GM19023 (cell line): ENCODE results near the gene PHLDA1.

Experiments used
- ATAC-seq: cut with Tn5 transposase; IDR thresholded peaks from one replicate; pipeline ENCODE4 v1.9.1; 2021; ENCODE audit warnings: mild to moderate bottlenecking, moderate library complexity; ENCODE audit not compliant: unreplicated experiment

The PHLDA1 gene

GRCh38 chr12:76031414-76032042 is at the start of gene PHLDA1:
PHLDA1 (minus strand) TSS chr12:76031776.
- peak; percentile 85 for ATAC-seq

GRCh38 chr12:76080729-76081415 is 49.3 kb upstream of the PHLDA1 start:
- no peak for ATAC-seq

DNA sequence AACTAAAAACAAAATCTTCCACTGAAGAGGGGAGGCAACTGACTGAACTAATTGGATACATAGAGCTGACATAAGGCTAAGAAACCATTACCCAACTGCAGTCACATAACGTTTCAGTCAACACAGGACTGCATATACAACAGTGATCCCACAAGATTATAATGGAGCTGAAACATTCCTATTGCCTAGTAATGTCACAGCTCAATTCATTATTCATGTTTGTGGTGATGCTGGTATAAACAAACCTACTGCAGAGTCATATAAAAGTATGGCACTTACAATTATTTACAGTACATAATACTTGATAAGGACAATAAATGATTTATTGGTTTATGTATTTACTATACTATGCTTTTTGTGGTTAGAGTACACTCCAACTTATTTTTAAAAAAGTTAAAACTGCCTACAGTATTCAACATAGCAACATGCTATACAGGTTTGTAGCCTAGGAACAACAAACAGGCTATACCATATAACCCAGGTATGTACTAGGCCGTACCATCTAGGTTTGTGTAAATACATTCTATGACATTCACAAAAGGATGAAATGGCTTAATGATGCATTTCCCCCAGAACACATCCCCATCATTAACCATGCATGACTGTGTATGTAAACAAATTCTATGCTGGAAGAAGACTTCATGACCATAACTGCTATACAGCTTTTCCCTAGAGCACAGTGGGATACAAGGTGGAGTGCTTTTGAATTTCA is 48.6 kb upstream of the PHLDA1 start:
- ATAC-seq: no peak

GRCh38 chr12:76078748-76079147 is 47.2 kb upstream of the PHLDA1 start:
- no peak for ATAC-seq

DNA sequence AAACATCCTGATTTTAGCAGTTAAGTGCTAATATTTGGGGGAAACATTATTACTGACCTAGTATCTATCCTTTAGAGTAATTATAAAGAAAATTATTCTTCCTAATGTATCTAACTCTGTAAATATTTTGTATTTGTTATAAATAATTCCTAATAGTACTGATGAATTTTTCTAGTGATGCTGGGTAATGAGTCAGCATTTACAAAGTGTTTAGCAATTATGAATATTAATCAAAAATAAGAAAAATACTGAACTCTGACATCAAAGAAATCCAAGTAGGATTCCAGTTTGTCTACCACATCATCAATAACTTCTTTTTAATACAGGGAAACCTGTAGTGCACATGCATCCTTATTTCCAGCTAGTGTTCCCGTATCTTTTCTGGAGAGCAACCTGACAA is 43.9 kb upstream of the PHLDA1 start:
- ATAC-seq: no peak

- ATAC-seq: no peak
Observed at GRCh38 chr12:76074701-76075336, 43.2 kb upstream of the PHLDA1 start.

DNA sequence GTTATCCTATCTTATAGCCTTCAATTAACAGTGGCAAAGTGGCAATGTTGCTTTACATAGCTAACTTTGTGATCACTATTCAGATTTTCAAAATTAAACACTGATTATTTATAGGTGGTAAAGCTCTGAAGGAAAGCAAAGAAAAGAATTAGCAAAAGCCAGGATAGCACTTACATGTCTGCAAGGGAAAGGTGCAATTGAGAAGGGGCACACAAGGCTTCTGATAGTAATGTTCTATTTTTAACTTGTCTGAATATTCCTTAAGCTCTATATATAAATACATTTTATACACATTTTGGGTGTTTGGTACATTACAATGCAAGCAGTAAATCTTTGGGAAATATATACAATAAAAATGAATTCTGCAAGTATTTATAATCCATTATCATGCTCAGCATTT is 42.0 kb upstream of the PHLDA1 start:
- ATAC-seq: no peak

DNA sequence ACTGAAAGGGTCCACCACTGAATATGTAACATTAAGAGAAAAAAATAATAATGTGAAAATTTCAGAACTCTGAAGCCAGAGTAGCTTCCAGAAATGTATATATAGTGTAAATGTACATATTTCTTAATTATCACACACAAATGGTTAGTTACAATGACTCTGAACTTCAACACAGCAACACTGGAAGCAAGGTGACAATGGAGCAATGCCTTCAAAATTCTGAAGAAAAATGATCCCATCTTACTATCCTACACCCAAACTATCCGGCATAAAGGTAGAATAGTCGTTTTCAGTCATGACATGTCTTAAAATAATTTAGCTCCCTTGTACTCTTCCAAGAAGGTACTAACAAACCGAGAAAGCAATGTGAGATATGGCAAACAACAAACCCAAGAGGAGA is 41.0 kb upstream of the PHLDA1 start:
- no peak for ATAC-seq

DNA sequence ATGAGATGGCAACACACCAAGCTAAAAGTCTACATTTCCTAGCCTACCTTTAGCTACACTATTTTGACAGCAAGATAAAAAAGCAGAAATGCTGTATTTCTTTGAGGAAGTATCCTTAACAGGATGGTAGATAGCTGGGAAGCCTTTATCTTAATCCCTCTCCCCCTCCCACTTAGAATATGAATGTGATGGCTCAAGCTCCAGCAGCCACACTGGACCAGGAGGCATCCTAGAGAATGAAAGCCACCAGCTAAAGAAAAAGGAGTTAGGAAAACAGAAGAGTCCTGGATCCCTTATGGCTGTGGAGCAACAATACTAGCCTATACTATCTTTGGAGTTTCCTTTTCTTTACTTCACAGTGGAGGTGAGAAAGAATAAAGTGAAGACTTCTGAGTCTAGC is 37.8 kb upstream of the PHLDA1 start:
- no peak for ATAC-seq

GRCh38 chr12:76065917-76066316 is 34.3 kb upstream of the PHLDA1 start:
- ATAC-seq: no peak

- ATAC-seq: no peak
Observed at GRCh38 chr12:76064904-76065303, 33.3 kb upstream of the PHLDA1 start.

DNA sequence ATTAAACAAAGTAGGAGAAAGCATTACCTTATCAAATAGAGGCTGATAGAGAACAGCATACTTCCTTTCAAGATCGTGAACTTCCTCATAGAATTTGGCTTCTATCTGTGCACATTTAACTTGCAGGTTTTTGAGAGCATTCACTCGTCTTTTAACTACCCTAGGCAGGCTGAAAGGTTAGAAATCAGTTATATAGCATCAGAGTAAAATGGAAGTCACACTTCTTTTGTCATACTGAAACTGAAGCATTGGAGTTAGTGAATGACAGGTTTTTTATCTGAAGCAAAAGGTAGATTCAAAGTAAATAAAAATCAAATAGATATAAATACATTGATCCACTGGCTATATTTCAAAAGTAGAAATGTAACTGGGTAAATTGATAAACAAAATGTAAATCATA is 28.5 kb upstream of the PHLDA1 start:
- no peak for ATAC-seq

DNA sequence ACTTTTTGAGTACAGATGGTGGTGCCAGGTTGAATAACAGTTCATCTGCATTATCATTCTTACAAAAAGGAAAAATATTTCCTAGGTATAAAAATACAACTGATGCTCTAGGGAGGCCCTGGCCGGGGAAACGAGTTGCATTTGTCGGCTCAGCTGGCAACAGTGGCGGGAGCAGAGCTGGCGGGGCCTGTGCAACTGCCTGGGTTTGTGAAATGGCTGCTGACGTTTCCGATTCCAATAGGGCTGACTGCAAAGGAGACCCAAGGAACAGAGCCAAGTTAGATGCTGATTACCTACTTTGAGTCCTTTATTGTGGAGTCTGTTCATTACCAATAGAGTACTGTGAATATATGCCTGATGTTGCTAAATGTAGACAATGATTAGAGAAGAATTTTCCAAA is 25.8 kb upstream of the PHLDA1 start:
- no peak for ATAC-seq

DNA sequence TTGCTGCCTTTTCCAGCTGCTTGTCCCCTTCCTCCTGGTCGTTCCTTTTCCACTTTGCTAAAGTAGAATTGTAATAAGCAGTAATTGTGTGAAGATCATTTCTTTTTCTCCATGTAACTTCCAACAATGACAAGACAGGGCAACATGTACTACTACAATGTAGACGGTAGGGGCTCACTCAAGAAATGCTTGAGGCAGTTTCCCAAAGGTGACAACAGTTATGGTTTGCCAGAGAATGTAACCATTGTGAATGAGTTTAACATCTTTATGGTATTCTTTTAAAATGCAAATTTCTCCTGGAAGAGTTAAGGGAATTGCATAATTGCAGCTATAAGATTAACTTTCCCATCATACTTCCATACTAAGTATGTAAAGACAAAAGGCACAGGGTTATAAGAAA is 23.8 kb upstream of the PHLDA1 start:
- no peak for ATAC-seq

DNA sequence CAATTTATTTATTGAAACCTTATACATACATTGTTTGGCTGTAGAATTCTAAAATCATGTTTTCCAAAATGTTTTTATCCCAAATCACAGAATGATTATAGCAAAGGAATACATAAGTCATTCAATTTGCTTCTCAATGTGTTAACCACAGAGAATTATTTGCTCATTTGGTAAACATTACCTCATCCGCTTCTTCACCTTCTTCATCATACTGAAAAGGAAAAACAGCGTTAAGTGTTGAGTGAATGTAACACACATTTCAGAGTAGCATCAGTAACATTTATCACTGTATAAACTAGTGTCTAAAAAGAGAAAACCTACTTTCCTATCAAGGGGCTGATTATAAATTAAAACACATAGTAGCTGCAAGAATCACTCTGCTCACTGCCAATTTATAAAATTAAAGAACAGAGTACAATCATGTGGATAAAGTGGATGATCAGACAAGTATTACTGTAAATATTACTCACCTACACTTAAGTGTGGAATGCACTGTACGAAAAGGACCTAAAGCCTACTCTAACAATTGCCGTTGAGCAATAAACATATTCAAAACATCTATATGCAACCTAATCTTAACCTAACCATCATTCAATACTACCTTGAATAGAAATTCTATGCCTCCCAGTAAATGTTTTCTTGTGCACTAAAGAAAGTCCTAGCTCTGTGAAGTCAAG is 18.1 kb upstream of the PHLDA1 start:
- ATAC-seq: no peak

GRCh38 chr12:76047742-76048141 is 16.2 kb upstream of the PHLDA1 start:
- ATAC-seq: no peak

DNA sequence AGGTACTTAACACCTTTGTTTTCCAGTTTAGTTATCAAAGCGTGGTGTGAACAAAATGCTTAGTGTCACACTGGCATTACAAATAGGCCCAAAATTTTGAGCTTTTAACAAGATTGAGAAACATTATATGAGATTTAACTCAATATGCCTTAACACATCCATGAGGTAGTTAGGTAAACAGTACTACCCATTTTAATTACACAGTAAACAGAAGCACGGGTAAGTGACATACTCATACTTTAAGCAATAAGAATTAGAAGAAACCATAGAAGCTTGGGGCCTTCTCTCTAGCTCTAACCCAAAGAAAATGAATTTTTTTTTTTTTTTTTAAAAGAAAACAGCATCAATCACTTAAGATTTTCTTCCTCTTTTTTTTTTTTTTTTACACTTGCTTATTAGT is 15.5 kb upstream of the PHLDA1 start:
- no peak for ATAC-seq

- no peak for ATAC-seq
Observed at GRCh38 chr12:76043377-76043776, 11.8 kb upstream of the PHLDA1 start.

DNA sequence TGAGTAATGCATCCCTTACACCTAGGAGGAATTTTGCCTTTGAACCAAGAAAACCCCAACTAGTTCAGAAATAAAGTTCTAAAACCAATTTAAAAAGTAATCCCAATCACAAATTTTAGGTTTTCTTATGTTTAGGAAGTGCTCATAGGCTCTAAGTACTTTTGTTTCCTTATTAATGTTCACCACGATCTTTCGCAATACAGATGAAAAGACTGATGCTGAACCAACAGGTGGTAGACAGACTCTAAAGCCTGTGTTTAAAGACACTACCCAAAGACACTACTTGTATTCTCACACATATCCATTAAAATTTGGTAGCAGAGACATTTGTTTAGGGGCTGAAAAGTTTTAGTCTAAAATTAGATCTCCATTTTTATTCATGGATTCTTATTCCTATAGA is 10.6 kb upstream of the PHLDA1 start:
- ATAC-seq: no peak

DNA sequence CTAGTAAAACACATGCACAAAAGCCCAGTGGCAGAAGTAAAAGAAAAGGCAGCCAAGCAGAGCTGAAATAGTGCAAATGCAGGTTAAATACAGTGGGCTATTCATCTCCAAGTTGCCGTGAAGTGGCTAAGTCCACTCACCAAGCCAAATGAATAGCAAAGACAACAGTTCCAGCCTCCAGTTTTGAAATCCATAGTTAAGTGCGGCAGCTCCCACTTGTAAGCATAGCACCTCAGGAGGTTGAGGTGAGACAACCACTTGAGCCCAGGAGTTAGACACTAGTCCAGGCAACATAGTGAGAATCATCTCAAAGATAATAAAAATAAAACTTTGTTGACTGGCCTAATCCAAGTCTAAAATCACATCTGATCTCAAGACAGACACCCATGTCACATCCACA is 9.8 kb upstream of the PHLDA1 start:
- ATAC-seq: no peak

DNA sequence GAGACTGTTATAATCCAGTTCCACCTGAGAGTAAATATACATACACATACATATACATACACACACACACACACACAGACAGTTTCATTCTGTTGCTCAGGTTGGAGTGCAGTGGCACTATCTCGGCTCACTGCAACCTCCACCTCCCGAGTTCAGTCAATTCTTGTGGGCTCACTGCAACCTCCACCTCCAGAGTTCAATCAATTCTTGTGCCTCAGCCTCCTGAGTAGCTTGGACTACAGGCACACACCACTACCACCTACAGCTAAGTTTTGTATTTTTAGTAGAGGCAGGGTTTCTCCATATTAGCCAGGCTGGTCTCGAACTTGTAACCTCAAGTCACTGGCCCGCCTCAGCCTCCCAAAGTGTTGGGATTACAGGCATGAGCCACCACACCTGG is 8.9 kb upstream of the PHLDA1 start:
- no peak for ATAC-seq
